Measurements from ENCODE around the gene PTPRN2. TPM values are rescaled to one million over a fixed set of nuclear protein-coding genes. Genes with fewer than 3 reads are reported as not detected.

Gene PTPRN2
- total and polyA plus RNA-seq, 2 donors from 2014 or later, result 4.8 to 6.2 TPM

DNA sequence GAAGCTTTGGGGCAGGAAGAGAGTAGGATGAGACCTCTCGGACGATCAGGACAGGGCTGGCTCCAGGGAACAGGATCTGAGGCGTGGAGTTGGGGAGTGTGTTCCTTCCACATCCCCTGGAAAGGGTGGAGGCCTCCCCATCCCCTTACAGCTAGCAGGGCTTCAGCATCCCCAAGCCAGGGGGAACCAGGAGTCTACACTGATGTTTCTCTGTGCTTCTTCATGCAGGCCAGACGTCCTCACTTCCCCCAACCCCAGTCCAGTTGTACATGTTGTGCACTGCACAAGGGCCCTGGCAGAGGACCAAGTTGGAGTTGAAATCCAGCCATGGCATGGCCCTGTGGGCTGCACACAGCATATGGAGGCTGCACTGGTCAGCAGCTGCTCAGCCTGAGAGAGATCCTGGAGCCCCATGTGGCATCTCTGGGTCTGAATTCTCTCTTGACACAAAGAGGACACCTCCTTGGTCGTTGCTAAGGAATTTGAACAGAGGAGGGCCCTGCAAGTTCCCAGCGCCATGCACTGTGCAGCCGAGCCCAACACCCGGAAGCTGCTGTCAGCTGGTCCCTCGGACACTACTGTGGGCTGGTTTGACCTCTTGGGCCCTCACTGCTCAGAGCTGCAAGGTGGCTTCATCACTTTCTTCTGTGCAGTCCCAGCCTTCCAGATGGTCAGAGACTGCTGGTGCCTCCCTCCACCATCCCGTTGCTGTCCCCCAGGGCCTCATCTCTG is 1069.7 kb downstream of the PTPRN2 start:
- H3K9me3 ChIP-seq (ENCODE audit: control insufficient read depth in 2 of 3, insufficient read depth in 1 of 3, low read length in 3 of 3), result no peaks in the 10 kb centered on the region
- no peak overlapping the region for H3K27ac ChIP-seq (ENCODE audit: low read depth in 2 of 2, low read length in 2 of 2)
- no peaks in the 10 kb centered on the region for H3K4me1 ChIP-seq (ENCODE audit: control insufficient read depth in 2 of 3, insufficient read depth in 2 of 3, low read depth in 1 of 3, low read length in 3 of 3)
- H3K27me3 ChIP-seq (ENCODE audit: control insufficient read depth, insufficient read depth, low read length), result no peaks in the 10 kb centered on the region
- no peak overlapping the region for H3K9ac ChIP-seq (ENCODE audit: low read length in 3 of 3)
- FAIRE-seq (no peak), DNase-seq (peak in 1 of 5 donors; percentile 4)
- H3K36me3 ChIP-seq (ENCODE audit: control insufficient read depth in 2 of 3, insufficient read depth in 3 of 3, low read length in 3 of 3), result no peaks in the 10 kb centered on the region
- intact Hi-C loops (cut with DNase I), result no loop called here
- TF ChIP-seq, protein P1, sequence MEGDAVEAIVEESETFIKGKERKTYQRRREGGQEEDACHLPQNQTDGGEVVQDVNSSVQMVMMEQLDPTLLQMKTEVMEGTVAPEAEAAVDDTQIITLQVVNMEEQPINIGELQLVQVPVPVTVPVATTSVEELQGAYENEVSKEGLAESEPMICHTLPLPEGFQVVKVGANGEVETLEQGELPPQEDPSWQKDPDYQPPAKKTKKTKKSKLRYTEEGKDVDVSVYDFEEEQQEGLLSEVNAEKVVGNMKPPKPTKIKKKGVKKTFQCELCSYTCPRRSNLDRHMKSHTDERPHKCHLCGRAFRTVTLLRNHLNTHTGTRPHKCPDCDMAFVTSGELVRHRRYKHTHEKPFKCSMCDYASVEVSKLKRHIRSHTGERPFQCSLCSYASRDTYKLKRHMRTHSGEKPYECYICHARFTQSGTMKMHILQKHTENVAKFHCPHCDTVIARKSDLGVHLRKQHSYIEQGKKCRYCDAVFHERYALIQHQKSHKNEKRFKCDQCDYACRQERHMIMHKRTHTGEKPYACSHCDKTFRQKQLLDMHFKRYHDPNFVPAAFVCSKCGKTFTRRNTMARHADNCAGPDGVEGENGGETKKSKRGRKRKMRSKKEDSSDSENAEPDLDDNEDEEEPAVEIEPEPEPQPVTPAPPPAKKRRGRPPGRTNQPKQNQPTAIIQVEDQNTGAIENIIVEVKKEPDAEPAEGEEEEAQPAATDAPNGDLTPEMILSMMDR (IDR thresholded peaks at IDR 0.05; ENCODE audit: borderline replicate concordance, extremely low read depth, insufficient read depth), result no peak
- no peak overlapping the region for H3K4me3 ChIP-seq (ENCODE audit: low read length in 3 of 3)

DNA sequence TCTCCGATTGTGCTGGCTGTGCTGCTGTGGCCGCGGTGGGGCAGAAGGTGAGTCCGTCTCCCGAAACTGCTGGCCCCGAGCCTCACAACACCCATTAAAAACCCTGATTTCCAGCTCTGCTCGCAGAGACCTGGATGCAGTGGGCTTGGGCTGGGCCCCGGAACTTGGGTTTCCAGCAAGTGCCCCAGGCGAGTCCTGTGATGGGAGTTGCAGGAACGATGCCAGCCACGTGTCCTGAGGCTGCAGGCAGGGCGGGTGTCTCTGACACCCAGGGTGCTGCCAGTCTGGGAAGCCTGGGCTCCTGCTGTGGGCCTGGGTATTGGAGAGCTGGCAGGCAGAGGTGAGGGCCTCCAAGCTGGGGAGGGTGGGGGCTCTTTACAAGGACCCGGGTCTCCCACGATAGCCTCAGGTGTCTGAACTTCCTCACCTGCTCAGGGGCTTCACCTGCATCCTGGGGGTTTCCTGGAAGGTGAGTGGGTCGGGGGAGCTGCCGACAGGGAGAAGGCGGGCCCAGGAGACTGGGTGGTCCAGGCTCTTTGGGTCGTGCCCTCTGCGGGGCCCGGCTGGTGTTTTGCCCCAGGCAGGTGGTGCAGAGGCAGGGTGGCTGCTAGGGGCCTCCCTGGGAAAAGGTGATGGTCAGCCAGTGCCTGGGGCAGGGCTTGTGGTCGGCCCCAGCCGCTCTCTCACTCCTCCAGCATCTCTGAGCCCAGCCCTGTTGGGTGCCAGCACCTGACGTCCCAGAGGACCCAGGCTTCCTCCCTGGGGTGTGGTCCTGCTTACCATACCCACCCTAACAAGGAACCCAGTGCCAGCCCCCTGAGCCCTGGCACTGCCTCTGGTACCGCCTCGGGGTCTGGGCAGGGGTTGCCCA is 1070.5 kb downstream of the PTPRN2 start:
- no peaks in the 10 kb centered on the region for H3K36me3 ChIP-seq (ENCODE audit: control insufficient read depth in 2 of 3, insufficient read depth in 3 of 3, low read length in 3 of 3)
- TF ChIP-seq, protein P1 (IDR thresholded peaks at IDR 0.05; ENCODE audit: borderline replicate concordance, extremely low read depth, insufficient read depth), result no peak
- intact Hi-C loops (cut with DNase I), result no loop called here
- no peaks in the 10 kb centered on the region for H3K9me3 ChIP-seq (ENCODE audit: control insufficient read depth in 2 of 3, insufficient read depth in 1 of 3, low read length in 3 of 3)
- H3K27ac ChIP-seq (ENCODE audit: low read depth in 2 of 2, low read length in 2 of 2), result no peak overlapping the region
- no peak overlapping the region for H3K9ac ChIP-seq (ENCODE audit: low read length in 3 of 3)
- no peaks in the 10 kb centered on the region for H3K4me1 ChIP-seq (ENCODE audit: control insufficient read depth in 2 of 3, insufficient read depth in 2 of 3, low read depth in 1 of 3, low read length in 3 of 3)
- H3K4me3 ChIP-seq (ENCODE audit: low read length in 3 of 3), result no peak overlapping the region
- DNase-seq, result peak in 1 of 5 donors; percentile 2
- no peaks in the 10 kb centered on the region for H3K27me3 ChIP-seq (ENCODE audit: control insufficient read depth, insufficient read depth, low read length)
- no peak for FAIRE-seq

DNA sequence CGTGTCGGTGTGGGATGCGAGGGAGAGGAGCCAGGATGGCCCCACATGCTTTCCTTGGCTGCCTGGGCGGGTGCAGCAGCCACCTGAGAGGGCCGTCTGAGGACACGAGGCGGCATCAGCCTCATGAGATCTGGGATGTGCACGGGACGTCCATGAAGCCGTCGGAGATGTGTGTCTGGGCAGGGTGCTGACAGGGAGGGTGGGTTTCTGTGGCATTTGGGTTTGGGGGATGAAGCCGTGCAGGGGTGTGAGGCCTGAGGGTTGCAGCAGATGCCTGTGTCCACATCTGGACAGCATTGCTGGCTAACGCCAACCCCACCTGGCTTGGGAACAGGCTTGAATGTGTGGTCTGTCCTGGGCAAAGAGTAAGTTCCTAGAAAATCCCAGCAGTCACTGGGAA is 1071.3 kb downstream of the PTPRN2 start:
- no peak overlapping the region for H3K4me3 ChIP-seq (ENCODE audit: low read length in 3 of 3)
- no peak overlapping the region for H3K9ac ChIP-seq (ENCODE audit: low read length in 3 of 3)
- no peaks in the 10 kb centered on the region for H3K36me3 ChIP-seq (ENCODE audit: control insufficient read depth in 2 of 3, insufficient read depth in 3 of 3, low read length in 3 of 3)
- H3K4me1 ChIP-seq (ENCODE audit: control insufficient read depth in 2 of 3, insufficient read depth in 2 of 3, low read depth in 1 of 3, low read length in 3 of 3), result no peaks in the 10 kb centered on the region
- no peaks in the 10 kb centered on the region for H3K9me3 ChIP-seq (ENCODE audit: control insufficient read depth in 2 of 3, insufficient read depth in 1 of 3, low read length in 3 of 3)
- intact Hi-C loops (cut with DNase I), result no loop called here
- TF ChIP-seq, protein P1 (IDR thresholded peaks at IDR 0.05; ENCODE audit: borderline replicate concordance, extremely low read depth, insufficient read depth), result no peak
- no peak for DNase-seq
- no peak for FAIRE-seq
- H3K27ac ChIP-seq (ENCODE audit: low read depth in 2 of 2, low read length in 2 of 2), result no peak overlapping the region
- no peaks in the 10 kb centered on the region for H3K27me3 ChIP-seq (ENCODE audit: control insufficient read depth, insufficient read depth, low read length)

Measured in kidney (tissue), 14 donors.